ENCODE measurements around the gene SMCO3. TPM values are rescaled to one million over a fixed set of nuclear protein-coding genes. Genes with fewer than 3 reads are reported as not detected.

Gene SMCO3
- total and polyA plus RNA-seq, 10 of the 15 experiments (the other 5 are each of a cell fraction or from before 2014, with no cell fraction given) = 0.05 to 0.35 (median 0.10) TPM; not detected in 6

DNA sequence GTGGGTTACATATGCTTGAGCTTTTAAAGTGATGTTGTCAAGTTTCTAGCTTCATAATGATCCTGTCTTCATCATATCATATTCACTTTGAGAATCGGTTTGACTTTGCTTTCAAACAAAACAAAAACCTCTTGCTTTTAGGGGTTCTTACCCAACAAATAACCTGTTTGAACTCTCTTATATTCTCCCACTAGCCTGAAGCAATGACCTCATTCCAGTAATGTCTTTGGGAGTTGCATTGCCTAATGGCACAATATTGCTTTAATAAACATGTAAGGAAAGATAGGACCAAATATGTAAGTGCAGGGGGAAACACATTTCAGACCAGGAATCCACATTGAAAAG is 38.4 kb downstream of the SMCO3 start:
- in situ Hi-C loops (cut with MboI) = loop anchor here (10.0 to 25.0 kb wide), 3 partner anchors 179 to 1963 kb away; partner anchors contain the start of genes DDX47 and STRAP
- H4K20me1 ChIP-seq (ENCODE audit: control insufficient read depth, insufficient read depth) = no peaks in the 10 kb centered on the region
- H3K4me2 ChIP-seq (ENCODE audit: control insufficient read depth, insufficient read depth) = peak overlapping the region; percentile 95
- ATAC-seq = no peak
- TF ChIP-seq, protein P1, sequence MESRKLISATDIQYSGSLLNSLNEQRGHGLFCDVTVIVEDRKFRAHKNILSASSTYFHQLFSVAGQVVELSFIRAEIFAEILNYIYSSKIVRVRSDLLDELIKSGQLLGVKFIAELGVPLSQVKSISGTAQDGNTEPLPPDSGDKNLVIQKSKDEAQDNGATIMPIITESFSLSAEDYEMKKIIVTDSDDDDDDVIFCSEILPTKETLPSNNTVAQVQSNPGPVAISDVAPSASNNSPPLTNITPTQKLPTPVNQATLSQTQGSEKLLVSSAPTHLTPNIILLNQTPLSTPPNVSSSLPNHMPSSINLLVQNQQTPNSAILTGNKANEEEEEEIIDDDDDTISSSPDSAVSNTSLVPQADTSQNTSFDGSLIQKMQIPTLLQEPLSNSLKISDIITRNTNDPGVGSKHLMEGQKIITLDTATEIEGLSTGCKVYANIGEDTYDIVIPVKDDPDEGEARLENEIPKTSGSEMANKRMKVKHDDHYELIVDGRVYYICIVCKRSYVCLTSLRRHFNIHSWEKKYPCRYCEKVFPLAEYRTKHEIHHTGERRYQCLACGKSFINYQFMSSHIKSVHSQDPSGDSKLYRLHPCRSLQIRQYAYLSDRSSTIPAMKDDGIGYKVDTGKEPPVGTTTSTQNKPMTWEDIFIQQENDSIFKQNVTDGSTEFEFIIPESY (IDR thresholded peaks at IDR 0.05) = no peak
- TF ChIP-seq MTA3 (IDR thresholded peaks at IDR 0.05; ENCODE audit: borderline replicate concordance, low read length) (0 out of 2 replicates have a peak, but pooled peaks have one; percentile 29), CREB1 (IDR thresholded peaks at IDR 0.05; ENCODE audit: low read depth) (0 out of 2 replicates have a peak, but pooled peaks have one; percentile 12)
- SMC1A ChIA-PET (ENCODE audit: uncharacterized antibody, unreplicated experiment) = interaction anchor here (0.8 to 4.4 kb wide), 10 partner anchors 24 to 809 kb away, joined by 3 to 29 read pairs (median 4); no protein-coding TSS in a partner anchor
- no peaks in the 10 kb centered on the region for H3K9me3 ChIP-seq (replicated peaks; ENCODE audit: control insufficient read depth, insufficient read depth, low read length)
- intact Hi-C loops (cut with micrococcal nuclease; ENCODE audit: unreplicated experiment) = loop anchor here (2.0 kb wide), 1 partner anchor 27 kb away; the partner anchor contains the start of genes C12orf60 and WBP11
- CTCF ChIA-PET = interaction anchor here (0.7 to 2.9 kb wide), 16 partner anchors 9 to 538 kb away, joined by 3 to 18 read pairs (median 4); partner anchors contain the start of genes C12orf60 and WBP11
- no peaks in the 10 kb centered on the region for H3K36me3 ChIP-seq (ENCODE audit: control insufficient read depth in 2 of 2, insufficient read depth in 2 of 2, low read length in 1 of 2)
- peak overlapping the region; percentile 86 for H3K4me3 ChIP-seq
- no peak for FAIRE-seq
- H3K9ac ChIP-seq (ENCODE audit: control insufficient read depth, insufficient read depth, low read length) = peak overlapping the region; percentile 87
- POLR2A ChIA-PET = interaction anchor here (0.8 to 4.3 kb wide), 3 partner anchors 9 to 29 kb away, joined by 4 to 24 read pairs (median 5); partner anchors contain the start of genes C12orf60 and WBP11
- peaks cover 21% of the 10 kb centered on the region for H3K79me2 ChIP-seq (ENCODE audit: control insufficient read depth, insufficient read depth, low read length)
- no TSS peak for BruUV-seq (replicated peaks)
- no peaks in the 10 kb centered on the region for H3K27me3 ChIP-seq (replicated peaks in 1 of 2; ENCODE audit: control insufficient read depth in 2 of 2, insufficient read depth in 2 of 2, low read length in 1 of 2)
- RAD21 ChIA-PET (ENCODE audit: unreplicated experiment) = interaction anchor here (2.0 to 9.5 kb wide), 3 partner anchors 19 to 220 kb away, joined by 6 to 89 read pairs (median 11); partner anchors contain the start of genes C12orf60 and WBP11
- peaks cover 5% of the 10 kb centered on the region for H3K4me1 ChIP-seq (ENCODE audit: control insufficient read depth, insufficient read depth, low read length)
- H3K27ac ChIP-seq (ENCODE audit: control insufficient read depth, insufficient read depth) = no peak overlapping the region; the same call in 1 of the 2 replicates
- peak overlapping the region; percentile 89 for H2AFZ ChIP-seq (ENCODE audit: control insufficient read depth, low read depth, low read length)
- 0% methylated on average over 1 of the region's 1 CpG for WGBS (ENCODE audit: insufficient coverage, insufficient replicate concordance, low lambda C conversion rate, missing lambda C conversion rate)
- no peak for DNase-seq (ENCODE audit: low read depth, low spot score)
